Measurements from ENCODE around the gene MYLK. TPM values are rescaled to one million over a fixed set of nuclear protein-coding genes. Genes with fewer than 3 reads are reported as not detected.

The MYLK gene
- total and polyA plus RNA-seq, 2 of the 4 experiments (the other 2 are of a cell fraction): 299 to 484 TPM

GRCh38 chr3:123584988-123585937 lies 298.9 kb downstream of the MYLK start, which contains the start of gene HACD2:
TSS of gene HACD2 (minus strand) at chr3:123585053. CDS start at chr3:123585027, 26 bp downstream.
- Histone ChIP-seq H3K4ac (ENCODE audit: low read depth, low read length) (peak within 1 kb of the TSS; percentile 96), H2BK5ac (ENCODE audit: low read depth, low read length, poor library complexity, severe bottlenecking) (peak within 1 kb of the TSS; percentile 97), H3K9me1 (ENCODE audit: insufficient read depth, low read length) (0 out of 2 replicates have a peak, but pooled peaks cover 2% of the 10 kb centered on the region), H3K27me3 (ENCODE audit: control insufficient read depth, insufficient read depth, low read length) (no peaks in the 10 kb centered on the region), H2BK120ac (ENCODE audit: low read depth, low read length) (peak within 1 kb of the TSS; percentile 95), H4K8ac (ENCODE audit: low read depth in 2 of 2, low read length in 2 of 2) (peak within 1 kb of the TSS; percentile 91 to 100), H3K9ac (ENCODE audit: low read depth, low read length) (peak within 1 kb of the TSS; percentile 68), H3K36me3 (ENCODE audit: control insufficient read depth, insufficient read depth, low read length) (peaks cover 1% of the 10 kb centered on the region; the same call in 1 of the 2 replicates), H4K5ac (ENCODE audit: low read depth, low read length) (peak within 1 kb of the TSS; percentile 98), H2BK20ac (ENCODE audit: low read depth, low read length) (peak within 1 kb of the TSS; percentile 80), H3K27ac (ENCODE audit: insufficient read depth, low read length) (peak within 1 kb of the TSS; percentile 94), H3K23ac (ENCODE audit: low read depth, low read length) (peak within 1 kb of the TSS; percentile 96), H4K91ac (ENCODE audit: insufficient read depth, low read depth, low read length) (peak within 1 kb of the TSS; percentile 99), H3K4me2 (ENCODE audit: low read depth, low read length) (peak within 1 kb of the TSS; percentile 92), H4K20me1 (ENCODE audit: insufficient read depth, low read length) (no peaks in the 10 kb centered on the region), H3K56ac (ENCODE audit: extremely low read depth, insufficient read depth, low read length) (peak within 1 kb of the TSS; percentile 93), H2AK5ac (ENCODE audit: low read depth, low read length) (peak within 1 kb of the TSS; percentile 84), H3K4me3 (ENCODE audit: insufficient read depth, low read depth, low read length) (peak within 1 kb of the TSS; percentile 63), H3K14ac (replicated peaks; ENCODE audit: low read depth, low read length) (peak within 1 kb of the TSS; percentile 98), H3K79me1 (ENCODE audit: low read depth in 1 of 2, low read length in 2 of 2) (peaks cover 13 to 42% of the 10 kb centered on the region in 2 experiments), H3K4me1 (ENCODE audit: control insufficient read depth, insufficient read depth, low read length) (no peaks in the 10 kb centered on the region), H2AK9ac (replicated peaks; ENCODE audit: low read depth, low read length, poor library complexity) (peak within 1 kb of the TSS; percentile 92), H3K9me3 (ENCODE audit: control insufficient read depth, insufficient read depth, low read length) (no peaks in the 10 kb centered on the region), H3K18ac (ENCODE audit: low read depth, low read length) (peak within 1 kb of the TSS; percentile 96), H2BK15ac (ENCODE audit: low read depth, low read length) (peak within 1 kb of the TSS; percentile 100; the same call in 2 of the 3 replicates), H2AFZ (replicated peaks; ENCODE audit: low read length, poor library complexity) (peak within 1 kb of the TSS; percentile 98)
- CTCF ChIA-PET: no interaction called here
- no peak for TF ChIP-seq RFX5 (IDR thresholded peaks at IDR 0.05; ENCODE audit: low read depth, low read length)
- TF ChIP-seq RAD21 (IDR thresholded peaks at IDR 0.05; ENCODE audit: low read length): no peak
- TF ChIP-seq CTCF (conservative IDR thresholded peaks at IDR 0.05; ENCODE audit: low read depth, low read length): no peak
- no peak for TF ChIP-seq BHLHE40 (IDR thresholded peaks at IDR 0.05; ENCODE audit: low read depth, low read length)
- TF ChIP-seq, protein P1, sequence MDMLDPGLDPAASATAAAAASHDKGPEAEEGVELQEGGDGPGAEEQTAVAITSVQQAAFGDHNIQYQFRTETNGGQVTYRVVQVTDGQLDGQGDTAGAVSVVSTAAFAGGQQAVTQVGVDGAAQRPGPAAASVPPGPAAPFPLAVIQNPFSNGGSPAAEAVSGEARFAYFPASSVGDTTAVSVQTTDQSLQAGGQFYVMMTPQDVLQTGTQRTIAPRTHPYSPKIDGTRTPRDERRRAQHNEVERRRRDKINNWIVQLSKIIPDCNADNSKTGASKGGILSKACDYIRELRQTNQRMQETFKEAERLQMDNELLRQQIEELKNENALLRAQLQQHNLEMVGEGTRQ (IDR thresholded peaks at IDR 0.05; ENCODE audit: low read depth, low read length): no peak
- peak; percentile 39; the same call in 1 of the 2 replicates for TF ChIP-seq POLR2A (IDR thresholded peaks at IDR 0.05; ENCODE audit: low read depth, low read length)
- TF ChIP-seq CEBPB (IDR thresholded peaks at IDR 0.05; ENCODE audit: low read depth, low read length): 0 out of 2 replicates have a peak, but pooled peaks have one; percentile 4
- TF ChIP-seq FOS (IDR thresholded peaks at IDR 0.05; ENCODE audit: low read depth, low read length): no peak
- TF ChIP-seq SMC3 (IDR thresholded peaks at IDR 0.05; ENCODE audit: low read depth, low read length): no peak
- peak; percentile 74; the same call in 1 of the 2 replicates for TF ChIP-seq MXI1 (IDR thresholded peaks at IDR 0.05; ENCODE audit: borderline replicate concordance, low read depth, low read length)
- no peak for TF ChIP-seq RCOR1 (IDR thresholded peaks at IDR 0.05; ENCODE audit: insufficient replicate concordance, low read length)
- peak; percentile 81; the same call in 1 of the 2 replicates for TF ChIP-seq MAZ (IDR thresholded peaks at IDR 0.05; ENCODE audit: borderline replicate concordance, low read depth, low read length)
- no TSS peak for BruUV-seq (replicated peaks)
- dilution Hi-C loops (cut with HindIII; ENCODE audit: low sequenced_read_pairs, unreplicated experiment) (no loop called here), in situ Hi-C loops (cut with MboI; ENCODE audit: low sequenced_read_pairs) (no loop called here), intact Hi-C loops (cut with micrococcal nuclease) (loop anchor here (1.0 kb wide), 2 partner anchors 20 to 134 kb away; no protein-coding TSS in a partner anchor)
- peak; percentile 97 for DNase-seq
- WGBS, 2 experiments (ENCODE audit: extremely low coverage in 2 of 2, insufficient read length in 1 of 2): 0% methylated on average over 15 of the region's 54 CpGs; no CpG with 5 or more reads in 1 of the 2 experiments
- POLR2A ChIA-PET (ENCODE audit: unreplicated experiment): no interaction called here
- peak; percentile 95 for ATAC-seq (ENCODE audit: low read depth)

Data from IMR-90 (cell line).